ENCODE measurements around the gene C1orf122. TPM values are rescaled to one million over a fixed set of nuclear protein-coding genes. Genes with fewer than 3 reads are reported as not detected.

C1orf122 gene
- total RNA-seq, 1 experiment from 2014 or later: 45.9 TPM

GRCh38 chr1:37811027-37811655, 3.6 kb downstream of the C1orf122 start:
- CTCF ChIA-PET: interaction anchor here (1.3 kb wide), 1 partner anchor 89 kb away, joined by 3 read pairs; no protein-coding TSS in a partner anchor
- POLR2A ChIA-PET: no interaction called here
- ATAC-seq (peak; percentile 55), DNase-seq (ENCODE audit: low spot score) (peak; percentile 83)
- Mint-ChIP-seq H3K9me3 (no peaks in the 10 kb centered on the region), H3K27ac (peak overlapping the region; percentile 36), H3K36me3 (peaks cover 3% of the 10 kb centered on the region), H3K4me3 (peak overlapping the region; percentile 29; the same call in 1 of the 2 replicates), H3K27me3 (ENCODE audit: low read depth) (no peaks in the 10 kb centered on the region), H3K4me1 (peaks cover 11% of the 10 kb centered on the region; the same call in 1 of the 2 replicates)
- TF ChIP-seq CTCF (IDR thresholded peaks at IDR 0.05) (peak; percentile 81), CREM (CRISPR knock-in tag; IDR thresholded peaks at IDR 0.05) (no peak), CDX4 (CRISPR knock-in tag; IDR thresholded peaks at IDR 0.05; ENCODE audit: borderline replicate concordance) (no peak)

DNA sequence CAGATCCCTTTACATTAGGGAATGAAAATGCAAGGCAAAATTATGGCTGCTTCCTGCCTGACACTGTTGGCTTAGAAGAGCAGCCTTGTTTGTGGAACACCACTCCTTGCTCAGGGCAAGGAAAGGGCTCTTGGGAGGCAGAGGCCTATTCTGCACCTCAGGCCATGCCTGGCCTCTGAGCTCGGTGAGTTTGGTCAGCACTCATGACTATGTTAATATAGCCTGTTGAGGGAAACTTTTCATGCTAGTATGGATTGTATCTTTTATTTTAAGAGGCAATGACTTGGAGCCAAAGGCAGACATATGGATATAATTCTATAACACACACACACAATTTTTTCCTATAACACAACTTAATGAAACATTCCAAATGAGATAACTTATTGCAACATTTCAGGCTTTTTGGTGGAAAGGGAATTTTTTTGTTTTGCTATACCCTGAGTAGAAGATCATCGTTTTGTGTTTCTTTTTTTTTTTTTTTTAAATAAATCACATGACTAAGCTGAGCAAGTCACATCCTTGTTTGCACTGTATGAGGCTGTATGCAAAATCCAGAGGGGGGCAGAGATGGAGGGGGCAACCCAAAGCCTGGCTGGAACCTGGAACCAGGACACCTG, 6.0 kb downstream of the C1orf122 start:
- Mint-ChIP-seq H3K27ac (no peak overlapping the region), H3K9me3 (no peaks in the 10 kb centered on the region), H3K36me3 (no peaks in the 10 kb centered on the region; the same call in 1 of the 2 replicates), H3K4me3 (no peak overlapping the region), H3K4me1 (peaks cover 8% of the 10 kb centered on the region; the same call in 1 of the 2 replicates), H3K27me3 (ENCODE audit: low read depth) (no peaks in the 10 kb centered on the region)
- no peak for DNase-seq (ENCODE audit: low spot score)
- POLR2A ChIA-PET: no interaction called here
- CTCF ChIA-PET: no interaction called here
- ATAC-seq: no peak
- TF ChIP-seq NFE2L1 (CRISPR knock-in tag; IDR thresholded peaks at IDR 0.05) (no peak), TEAD1 (CRISPR knock-in tag; IDR thresholded peaks at IDR 0.05) (no peak), SOX15 (CRISPR knock-in tag; IDR thresholded peaks at IDR 0.05) (no peak), GABPB1 (CRISPR knock-in tag; IDR thresholded peaks at IDR 0.05) (no peak)
- TF ChIP-seq, protein P1, sequence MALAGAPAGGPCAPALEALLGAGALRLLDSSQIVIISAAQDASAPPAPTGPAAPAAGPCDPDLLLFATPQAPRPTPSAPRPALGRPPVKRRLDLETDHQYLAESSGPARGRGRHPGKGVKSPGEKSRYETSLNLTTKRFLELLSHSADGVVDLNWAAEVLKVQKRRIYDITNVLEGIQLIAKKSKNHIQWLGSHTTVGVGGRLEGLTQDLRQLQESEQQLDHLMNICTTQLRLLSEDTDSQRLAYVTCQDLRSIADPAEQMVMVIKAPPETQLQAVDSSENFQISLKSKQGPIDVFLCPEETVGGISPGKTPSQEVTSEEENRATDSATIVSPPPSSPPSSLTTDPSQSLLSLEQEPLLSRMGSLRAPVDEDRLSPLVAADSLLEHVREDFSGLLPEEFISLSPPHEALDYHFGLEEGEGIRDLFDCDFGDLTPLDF (CRISPR knock-in tag; IDR thresholded peaks at IDR 0.05): no peak

- H3K36me3 Mint-ChIP-seq: no peaks in the 10 kb centered on the region; the same call in 1 of the 2 replicates
- peak overlapping the region; percentile 45; the same call in 1 of the 2 replicates for H3K27ac Mint-ChIP-seq
- DNase-seq (ENCODE audit: low spot score) (no peak), ATAC-seq (no peak)
- POLR2A ChIA-PET: no interaction called here
- no peaks in the 10 kb centered on the region for H3K9me3 Mint-ChIP-seq
- no peaks in the 10 kb centered on the region for H3K27me3 Mint-ChIP-seq (ENCODE audit: low read depth)
- H3K4me3 Mint-ChIP-seq: no peak overlapping the region
- CTCF ChIA-PET: no interaction called here
- H3K4me1 Mint-ChIP-seq: peaks cover 4% of the 10 kb centered on the region; the same call in 1 of the 2 replicates
- TF ChIP-seq ZNF263 (CRISPR knock-in tag; IDR thresholded peaks at IDR 0.05; ENCODE audit: low read depth): no peak
- no peak for TF ChIP-seq FOXJ3 (CRISPR knock-in tag; IDR thresholded peaks at IDR 0.05; ENCODE audit: borderline replicate concordance)
- no peak for TF ChIP-seq MLX (CRISPR knock-in tag; IDR thresholded peaks at IDR 0.05)
- TF ChIP-seq GABPB1 (CRISPR knock-in tag; IDR thresholded peaks at IDR 0.05): no peak
- TF ChIP-seq NFE2L1 (CRISPR knock-in tag; IDR thresholded peaks at IDR 0.05): no peak
- no peak for TF ChIP-seq ZBTB21 (CRISPR knock-in tag; IDR thresholded peaks at IDR 0.05; ENCODE audit: borderline replicate concordance)
- TF ChIP-seq ZNF281 (CRISPR knock-in tag; IDR thresholded peaks at IDR 0.05): no peak
- TF ChIP-seq, protein P2, sequence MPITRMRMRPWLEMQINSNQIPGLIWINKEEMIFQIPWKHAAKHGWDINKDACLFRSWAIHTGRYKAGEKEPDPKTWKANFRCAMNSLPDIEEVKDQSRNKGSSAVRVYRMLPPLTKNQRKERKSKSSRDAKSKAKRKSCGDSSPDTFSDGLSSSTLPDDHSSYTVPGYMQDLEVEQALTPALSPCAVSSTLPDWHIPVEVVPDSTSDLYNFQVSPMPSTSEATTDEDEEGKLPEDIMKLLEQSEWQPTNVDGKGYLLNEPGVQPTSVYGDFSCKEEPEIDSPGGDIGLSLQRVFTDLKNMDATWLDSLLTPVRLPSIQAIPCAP (CRISPR knock-in tag; IDR thresholded peaks at IDR 0.05): no peak
- TF ChIP-seq GRHL2 (CRISPR knock-in tag; IDR thresholded peaks at IDR 0.05; ENCODE audit: insufficient replicate concordance, severe bottlenecking): no peak
- no peak for TF ChIP-seq TEAD1 (CRISPR knock-in tag; IDR thresholded peaks at IDR 0.05)
- TF ChIP-seq HMGA2 (CRISPR knock-in tag; IDR thresholded peaks at IDR 0.05): no peak
- TF ChIP-seq ZNF232 (CRISPR knock-in tag; IDR thresholded peaks at IDR 0.05): no peak
- no peak for TF ChIP-seq ZNF219 (CRISPR knock-in tag; IDR thresholded peaks at IDR 0.05; ENCODE audit: borderline replicate concordance)
- TF ChIP-seq OVOL2 (CRISPR knock-in tag; IDR thresholded peaks at IDR 0.05; ENCODE audit: borderline replicate concordance): no peak
- TF ChIP-seq ZNF138 (CRISPR knock-in tag; conservative IDR thresholded peaks at IDR 0.05): no peak
- TF ChIP-seq, protein P3, sequence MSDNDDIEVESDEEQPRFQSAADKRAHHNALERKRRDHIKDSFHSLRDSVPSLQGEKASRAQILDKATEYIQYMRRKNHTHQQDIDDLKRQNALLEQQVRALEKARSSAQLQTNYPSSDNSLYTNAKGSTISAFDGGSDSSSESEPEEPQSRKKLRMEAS (CRISPR knock-in tag; IDR thresholded peaks at IDR 0.05): no peak
Measured at GRCh38 chr1:37814252-37814651, 6.7 kb downstream of the C1orf122 start.

Data from WTC11 (cell line).